GM18907 (cell line): ENCODE data around the gene THAP11.
A peak's percentile ranks its signal among the peaks of the same experiment; 100 is the strongest.
"Not testable (repeated sequence)": the region's sequence is repeated elsewhere in the genome, so short reads cannot be mapped to it uniquely, and the experiment has no call there.

ENCODE experiments used
- ATAC-seq: cut with Tn5 transposase; IDR thresholded peaks from one replicate; pipeline ENCODE4 v1.9.1; 2021; ENCODE audit warnings: mild to moderate bottlenecking, moderate library complexity; ENCODE audit not compliant: unreplicated experiment

THAP11 gene

GRCh38 chr16:67860589-67861398 lies 18.7 kb downstream of the THAP11 start:
- no peak for ATAC-seq

- ATAC-seq: no peak
These were observed 19.8 kb downstream of the THAP11 start for GRCh38 chr16:67861877-67862276.

- ATAC-seq: no peak
These were observed 20.8 kb downstream of the THAP11 start for GRCh38 chr16:67862623-67863583.

GRCh38 chr16:67864044-67864443 lies 21.9 kb downstream of the THAP11 start:
- ATAC-seq: not testable (repeated sequence)

GRCh38 chr16:67864594-67864993 lies 22.5 kb downstream of the THAP11 start:
- ATAC-seq: no peak

GRCh38 chr16:67865318-67865717 lies 23.2 kb downstream of the THAP11 start:
- no peak for ATAC-seq

- no peak for ATAC-seq
These were observed 26.2 kb downstream of the THAP11 start for GRCh38 chr16:67868290-67868689.

GRCh38 chr16:67869653-67870052 lies 27.5 kb downstream of the THAP11 start:
- ATAC-seq: no peak

GRCh38 chr16:67871256-67871655 lies 29.1 kb downstream of the THAP11 start:
- no peak for ATAC-seq

GRCh38 chr16:67872131-67872630 lies 30.1 kb downstream of the THAP11 start:
- ATAC-seq: no peak

- peak; percentile 75 for ATAC-seq
These were observed 30.7 kb downstream of the THAP11 start, which contains the start of gene EDC4 for GRCh38 chr16:67872631-67873434. EDC4 (plus strand) TSS chr16:67873052; CDS start chr16:67873262, 210 bp downstream.

GRCh38 chr16:67873435-67874370 lies 31.6 kb downstream of the THAP11 start:
- ATAC-seq: peak; percentile 22

GRCh38 chr16:67874372-67874771 lies 32.3 kb downstream of the THAP11 start:
- ATAC-seq: no peak

- no peak for ATAC-seq
These were observed 34.9 kb downstream of the THAP11 start for GRCh38 chr16:67877064-67877463.

- no peak for ATAC-seq
These were observed 36.1 kb downstream of the THAP11 start for GRCh38 chr16:67878232-67878631.

GRCh38 chr16:67878846-67879245 lies 36.7 kb downstream of the THAP11 start:
- no peak for ATAC-seq

GRCh38 chr16:67879462-67879861 lies 37.3 kb downstream of the THAP11 start:
- no peak for ATAC-seq

GRCh38 chr16:67879936-67880335 lies 37.8 kb downstream of the THAP11 start:
- no peak for ATAC-seq

GRCh38 chr16:67880584-67880983 lies 38.5 kb downstream of the THAP11 start:
- ATAC-seq: no peak
